Body of pancreas (tissue), 4 donors: ENCODE results near the gene MMRN1. TPM values are rescaled to one million over a fixed set of nuclear protein-coding genes. Genes with fewer than 3 reads are reported as not detected.
"Not testable (repeated sequence)": the region's sequence is repeated elsewhere in the genome, so short reads cannot be mapped to it uniquely, and the experiment has no call there.

ENCODE experiments used
- ATAC-seq: fragments of 150-250 bp; one replicate; pipeline ENCODE4 v1.9.1; 2016
- DNase-seq, 4 donors: peaks; one replicate each; pipeline ENCODE4 v3.0.0-alpha.2; 2019
- H3K27ac ChIP-seq, 4 donors: fragments of 200-600 bp; sonication (generic); 1 replicate in 3 of 4; 2 replicates in 1 of 4; pipeline versions ENCODE4 v1.5.1 to v1.6.1; 2016 to 2019; ENCODE audit warnings: mild to moderate bottlenecking in 1 of 4, mixed read lengths in 1 of 4, moderate library complexity in 1 of 4
- H3K27me3 ChIP-seq, 2 donors: fragments of 200-600 bp; sonication (generic); one replicate each; pipeline ENCODE4 v1.6.0; 2016; ENCODE audit warnings: mild to moderate bottlenecking in 1 of 2
- H3K36me3 ChIP-seq, 2 donors: fragments of 200-600 bp; sonication (generic); replicated peaks in 1 of 2; 2 replicates each; pipeline ENCODE4 v1.5.1; 2016; ENCODE audit warnings: low read depth in 2 of 2; ENCODE audit not compliant: insufficient read depth in 1 of 2
- H3K4me1 ChIP-seq: fragments of 200-600 bp; sonication (generic); one replicate; pipeline ENCODE4 v1.6.0; 2016
- H3K4me3 ChIP-seq, 2 donors: fragments of 200-600 bp; sonication (generic); 1 replicate in 1 of 2; 2 replicates in 1 of 2; pipeline ENCODE4 v1.5.1; 2016 to 2019
- H3K9me3 ChIP-seq, 3 donors: fragments of 200-600 bp; sonication (generic); 1 replicate in 2 of 3; 2 replicates in 1 of 3; pipeline ENCODE4 v1.5.1; 2016
- POLR2A ChIP-seq, 3 donors: fragments of 450-650 bp; IDR thresholded peaks; one replicate each; pipeline ENCODE4 v1.6.1; 2016; ENCODE audit warnings: antibody characterized with exemption in 3 of 3, mild to moderate bottlenecking in 2 of 3
- WGBS, 2 donors: methylation state at CpG; one replicate each; pipeline ENCODE4 v1.1.5; 2017; 5-methylcytosine and 5-hydroxymethylcytosine counted together
- intact Hi-C: fragments of 100-400 bp; cut with DNase I; formaldehyde crosslinking; loops from one replicate; pipeline ENCODE4 v1.15.1; 2023
- total RNA-seq, 2 donors: library from RNA; depleted of rRNA; stranded (reverse); fragments of >200 nt; gene quantifications; one replicate each; pipeline ENCODE4 v1.1.0, GENCODE V29; 2016
- TF ChIP-seq, protein P1 (sequence below), 7 experiments: fragments of 450-650 bp in 4 of 7; fragments of 200-600 bp in 3 of 7; sonication (generic) in 3 of 7; IDR thresholded peaks; one replicate each; pipeline ENCODE4 v1.5.1; 2016 to 2019; ENCODE audit warnings: antibody characterized with exemption in 7 of 7

The MMRN1 gene
- total RNA-seq, 2 donors from 2014 or later: 8.2 to 33.5 TPM

DNA sequence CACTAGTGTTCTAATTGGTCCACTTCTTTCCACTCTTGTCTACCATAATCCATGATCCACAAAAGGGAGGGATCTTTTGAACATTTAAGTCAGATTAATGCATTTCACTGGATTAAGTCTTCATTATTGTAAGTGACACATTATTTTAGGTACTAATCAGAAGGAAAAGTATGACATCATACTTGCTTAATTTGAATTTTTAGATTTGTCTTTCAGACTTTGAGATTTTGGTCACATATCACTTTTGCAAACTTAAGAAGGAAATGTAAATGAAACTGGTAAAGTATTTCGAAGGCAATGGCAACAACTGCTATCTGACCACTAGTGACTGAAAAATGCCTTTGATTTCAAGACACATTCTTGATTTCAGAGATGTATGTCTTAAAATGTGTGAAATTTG lies 5.2 kb downstream of the MMRN1 start:
- Histone ChIP-seq H3K4me3 (no peak overlapping the region), H3K27me3 (no peaks in the 10 kb centered on the region), H3K4me1 (peaks cover 10% of the 10 kb centered on the region), H3K36me3 (no peaks in the 10 kb centered on the region), H3K27ac (no peak overlapping the region), H3K9me3 (no peaks in the 10 kb centered on the region)
- ATAC-seq (no peak), DNase-seq (no peak)
- 63 to 68% methylated on average over 1 of the region's 1 CpG for WGBS, 2 donors
- TF ChIP-seq POLR2A (IDR thresholded peaks at IDR 0.05): no peak
- TF ChIP-seq, protein P1, sequence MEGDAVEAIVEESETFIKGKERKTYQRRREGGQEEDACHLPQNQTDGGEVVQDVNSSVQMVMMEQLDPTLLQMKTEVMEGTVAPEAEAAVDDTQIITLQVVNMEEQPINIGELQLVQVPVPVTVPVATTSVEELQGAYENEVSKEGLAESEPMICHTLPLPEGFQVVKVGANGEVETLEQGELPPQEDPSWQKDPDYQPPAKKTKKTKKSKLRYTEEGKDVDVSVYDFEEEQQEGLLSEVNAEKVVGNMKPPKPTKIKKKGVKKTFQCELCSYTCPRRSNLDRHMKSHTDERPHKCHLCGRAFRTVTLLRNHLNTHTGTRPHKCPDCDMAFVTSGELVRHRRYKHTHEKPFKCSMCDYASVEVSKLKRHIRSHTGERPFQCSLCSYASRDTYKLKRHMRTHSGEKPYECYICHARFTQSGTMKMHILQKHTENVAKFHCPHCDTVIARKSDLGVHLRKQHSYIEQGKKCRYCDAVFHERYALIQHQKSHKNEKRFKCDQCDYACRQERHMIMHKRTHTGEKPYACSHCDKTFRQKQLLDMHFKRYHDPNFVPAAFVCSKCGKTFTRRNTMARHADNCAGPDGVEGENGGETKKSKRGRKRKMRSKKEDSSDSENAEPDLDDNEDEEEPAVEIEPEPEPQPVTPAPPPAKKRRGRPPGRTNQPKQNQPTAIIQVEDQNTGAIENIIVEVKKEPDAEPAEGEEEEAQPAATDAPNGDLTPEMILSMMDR (IDR thresholded peaks at IDR 0.05): no peak
- intact Hi-C loops: loop anchor here (10.0 kb wide), 1 partner anchor 245 kb away; no protein-coding TSS in a partner anchor

DNA sequence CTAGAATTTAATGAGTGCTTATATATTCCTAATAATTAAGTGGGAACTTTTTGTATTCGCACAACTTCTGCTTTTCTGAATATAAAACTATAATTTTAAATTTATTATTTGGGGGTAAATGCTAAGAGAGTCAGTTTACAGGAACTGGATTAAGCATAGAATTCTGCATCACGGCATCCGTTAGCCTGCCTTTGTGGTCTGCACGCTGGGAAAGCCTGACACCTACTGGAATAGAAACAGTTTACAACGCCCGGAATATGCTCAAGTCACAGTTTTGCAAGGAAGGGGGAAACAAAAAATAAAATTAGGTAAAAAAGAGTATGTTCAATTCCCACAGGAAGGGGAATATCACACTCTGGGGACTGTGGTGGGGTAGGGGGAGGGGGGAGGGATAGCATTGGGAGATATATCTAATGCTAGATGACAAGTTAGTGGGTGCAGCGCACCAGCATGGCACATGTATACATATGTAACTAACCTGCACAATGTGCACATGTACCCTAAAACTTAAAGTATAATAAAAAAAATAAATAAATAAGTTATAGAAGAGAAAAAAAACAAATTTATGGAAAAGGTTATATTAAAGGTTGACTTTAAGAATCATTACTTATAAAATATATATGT lies 7.3 kb downstream of the MMRN1 start:
- DNase-seq (peak; percentile 45 to 63 (median 56)), ATAC-seq (peak; percentile 83)
- WGBS, 2 donors: 10 to 14% methylated on average over 7 of the region's 7 CpGs
- not testable (repeated sequence) for H3K4me3 ChIP-seq, H3K27ac ChIP-seq, H3K36me3 ChIP-seq, H3K27me3 ChIP-seq, H3K9me3 ChIP-seq
- TF ChIP-seq, protein P1 (IDR thresholded peaks at IDR 0.05): peak; percentile 52 to 75 (median 61)
- peaks cover 10% of the 10 kb centered on the region for H3K4me1 ChIP-seq
- intact Hi-C loops: loop anchor here (10.0 kb wide), 1 partner anchor 247 kb away; no protein-coding TSS in a partner anchor

- Histone ChIP-seq H3K27ac (no peak overlapping the region), H3K36me3 (no peaks in the 10 kb centered on the region), H3K4me1 (no peaks in the 10 kb centered on the region), H3K9me3 (no peaks in the 10 kb centered on the region), H3K4me3 (no peak overlapping the region), H3K27me3 (no peaks in the 10 kb centered on the region)
- TF ChIP-seq, protein P1 (IDR thresholded peaks at IDR 0.05): no peak
- no peak for TF ChIP-seq POLR2A (IDR thresholded peaks at IDR 0.05)
- 39 to 44% methylated on average over 3 of the region's 3 CpGs for WGBS, 2 donors
- ATAC-seq (no peak), DNase-seq (no peak)
- intact Hi-C loops: loop anchor here (10.0 kb wide), 1 partner anchor 250 kb away; no protein-coding TSS in a partner anchor
These were observed 9.9 kb downstream of the MMRN1 start for GRCh38 chr4:89904524-89904923.

- TF ChIP-seq, protein P1 (IDR thresholded peaks at IDR 0.05): no peak
- TF ChIP-seq POLR2A (IDR thresholded peaks at IDR 0.05): no peak
- ATAC-seq: no peak
- intact Hi-C loops: loop anchor here (10.0 kb wide), 1 partner anchor 252 kb away; no protein-coding TSS in a partner anchor
- Histone ChIP-seq H3K4me3 (no peak overlapping the region), H3K36me3 (no peaks in the 10 kb centered on the region), H3K27ac (no peak overlapping the region), H3K4me1 (no peaks in the 10 kb centered on the region), H3K9me3 (no peaks in the 10 kb centered on the region), H3K27me3 (no peaks in the 10 kb centered on the region)
- DNase-seq: no peak
These were observed 11.7 kb downstream of the MMRN1 start for GRCh38 chr4:89906316-89906715.
